Right lobe of liver (tissue), 6 donors: ENCODE measurements around the gene COL18A1. TPM values are rescaled to one million over a fixed set of nuclear protein-coding genes. Genes with fewer than 3 reads are reported as not detected.

Experiments used
- ATAC-seq, 4 donors: fragments of 200-7000 bp; cut with Tn5 transposase; one replicate each; pipeline ENCODE4 v1.9.1; 2020; ENCODE audit warnings: mild to moderate bottlenecking in 4 of 4, moderate library complexity in 4 of 4
- DNase-seq, 3 donors: peaks; one replicate each; pipeline ENCODE4 v3.0.0-alpha.2; 2020
- H3K27ac ChIP-seq, 3 donors: fragments of 200-600 bp; one replicate each; pipeline ENCODE4 v1.8.0; 2022
- H3K27me3 ChIP-seq, 2 donors: fragments of 200-600 bp; one replicate each; pipeline ENCODE4 v1.8.0; 2022
- H3K36me3 ChIP-seq, 4 donors: fragments of 200-600 bp; sonication (generic) in 1 of 4; one replicate each; pipeline versions ENCODE4 v1.5.1 to v1.8.0; 2017 to 2022; ENCODE audit warnings: control low read depth in 1 of 4
- H3K4me1 ChIP-seq, 4 donors: fragments of 200-600 bp; sonication (generic) in 1 of 4; one replicate each; pipeline versions ENCODE4 v1.5.1 to v1.8.0; 2017 to 2022; ENCODE audit warnings: control low read depth in 1 of 4
- H3K4me3 ChIP-seq, 3 donors: fragments of 200-600 bp; one replicate each; pipeline ENCODE4 v1.8.0; 2022
- H3K9me3 ChIP-seq, 4 donors: fragments of 200-600 bp; sonication (generic) in 1 of 4; one replicate each; pipeline versions ENCODE4 v1.5.1 to v1.8.0; 2017 to 2022; ENCODE audit warnings: control low read depth in 1 of 4
- CTCF ChIP-seq, 4 donors: fragments of 200-600 bp in 3 of 4; fragments of 450-650 bp in 1 of 4; IDR thresholded peaks; one replicate each; pipeline versions ENCODE4 v1.5.1 to v1.8.0; 2016 to 2022; ENCODE audit warnings: antibody characterized with exemption in 4 of 4, mild to moderate bottlenecking in 2 of 4
- POLR2A ChIP-seq: fragments of 450-650 bp; IDR thresholded peaks from one replicate; pipeline ENCODE4 v1.6.1; 2017; ENCODE audit warnings: antibody characterized with exemption, mild to moderate bottlenecking
- WGBS: methylation state at CpG from one replicate; pipeline ENCODE4 v1.1.6; 2018; ENCODE audit warnings: low coverage, low lambda C conversion rate; ENCODE audit not compliant: insufficient coverage; ENCODE audit errors: missing lambda C conversion rate; 5-methylcytosine and 5-hydroxymethylcytosine counted together
- intact Hi-C, 2 donors: fragments of 100-400 bp; cut with DNase I; formaldehyde crosslinking; loops; one replicate each; pipeline versions ENCODE4 v1.11.2 to v1.14.1; 2022
- total RNA-seq, 6 experiments: library from RNA; depleted of rRNA in 2 of 6; stranded (reverse); fragments of >200 nt in 2 of 6; fragmentation: NEBNext Ultra II Directional in 3 of 6; extraction: Animal tissue kit (Norgen Biotek cat#: 25700) in 3 of 6; gene quantifications; one replicate each; pipeline versions ENCODE4 v1.1.0 to v1.2.4, GENCODE V29; 2016 to 2023
- donor health status: DM: no; HTN: yes; CAD: no.
- donor health status: DM: no; HTN: no; CAD: no.
- donor health status: DM: no; HTN: no; CAD: no.
- donor health status: DM: no; HTN: yes; CAD: no.
- donor health status: DM: no; HTN: yes; CAD: no.

The COL18A1 gene
- total RNA-seq, 6 experiments from 2014 or later, result 261 to 487 (median 297) TPM

- peak; percentile 59 to 65 (median 61) for ATAC-seq
- WGBS, result 0% methylated on average over 9 of the region's 86 CpGs
These were observed 380 bp downstream of the COL18A1 start for GRCh38 chr21:45405271-45405818.

GRCh38 chr21:45405819-45406762, 1.1 kb downstream of the COL18A1 start:
- Histone ChIP-seq H3K27me3 (no peaks in the 10 kb centered on the region), H3K27ac (peak overlapping the region in 2 of 3 donors; percentile 26 to 77), H3K9me3 (no peaks in the 10 kb centered on the region), H3K36me3 (no peaks in the 10 kb centered on the region), H3K4me3 (peak overlapping the region; percentile 53 to 60 (median 57)), H3K4me1 (peaks cover 0 to 29% (median 12%) of the 10 kb centered on the region in 4 donors)
- intact Hi-C loops, result loop anchor here in 1 of 2 donors (10.0 kb wide), 1 partner anchor 71 kb away; no protein-coding TSS in a partner anchor
- TF ChIP-seq CTCF (IDR thresholded peaks at IDR 0.05) (no peak), POLR2A (no peak)
- peak in 2 of 3 donors; percentile 36 to 56 for DNase-seq
- WGBS, result 51% methylated on average over 20 of the region's 83 CpGs
- ATAC-seq, result no peak

More at GRCh38 chr21:45405271-45405818, 380 bp downstream of the COL18A1 start:
- H3K27me3 ChIP-seq, result no peaks in the 10 kb centered on the region
- DNase-seq, result peak; percentile 72 to 79 (median 78)
- intact Hi-C loops, result loop anchor here in 1 of 2 donors (10.0 kb wide), 1 partner anchor 71 kb away; no protein-coding TSS in a partner anchor
- H3K27ac ChIP-seq, result peak overlapping the region in 2 of 3 donors; percentile 26 to 77
- TF ChIP-seq CTCF (IDR thresholded peaks at IDR 0.05) (no peak), POLR2A (no peak)
- H3K4me1 ChIP-seq, result peaks cover 0 to 22% (median 8%) of the 10 kb centered on the region in 4 donors
- H3K9me3 ChIP-seq, result no peaks in the 10 kb centered on the region
- H3K36me3 ChIP-seq, result no peaks in the 10 kb centered on the region
- H3K4me3 ChIP-seq, result peak overlapping the region; percentile 53 to 60 (median 57)

GRCh38 chr21:45406801-45407628, 2.0 kb downstream of the COL18A1 start:
- no peak for TF ChIP-seq CTCF (IDR thresholded peaks at IDR 0.05)
- TF ChIP-seq POLR2A, result no peak
- intact Hi-C loops, result loop anchor here in 1 of 2 donors (10.0 kb wide), 1 partner anchor 72 kb away; no protein-coding TSS in a partner anchor
- no peak overlapping the region for H3K4me3 ChIP-seq
- no peak overlapping the region for H3K27ac ChIP-seq
- H3K27me3 ChIP-seq, result no peaks in the 10 kb centered on the region
- no peaks in the 10 kb centered on the region for H3K9me3 ChIP-seq
- DNase-seq, result peak in 2 of 3 donors; percentile 21 to 53
- ATAC-seq, result no peak
- H3K4me1 ChIP-seq, result peaks cover 0 to 31% (median 13%) of the 10 kb centered on the region in 4 donors
- H3K36me3 ChIP-seq, result no peaks in the 10 kb centered on the region
- WGBS, result 81% methylated on average over 8 of the region's 17 CpGs
